NOMO-1 treated with DMSO at 0.1 percent for 48 hours (cell line): ENCODE data around the gene FRMD4A.
A peak's percentile ranks its signal among the peaks of the same experiment; 100 is the strongest.

Experiments
- DNase-seq: peaks from one replicate; lab custom pipeline; 2025; ENCODE audit not compliant: unreplicated experiment; lab: John Stamatoyannopoulos, UW

Gene FRMD4A

GRCh38 chr10:13637303-13637856, 693.3 kb downstream of the FRMD4A start:
- DNase-seq, result no peak

DNA sequence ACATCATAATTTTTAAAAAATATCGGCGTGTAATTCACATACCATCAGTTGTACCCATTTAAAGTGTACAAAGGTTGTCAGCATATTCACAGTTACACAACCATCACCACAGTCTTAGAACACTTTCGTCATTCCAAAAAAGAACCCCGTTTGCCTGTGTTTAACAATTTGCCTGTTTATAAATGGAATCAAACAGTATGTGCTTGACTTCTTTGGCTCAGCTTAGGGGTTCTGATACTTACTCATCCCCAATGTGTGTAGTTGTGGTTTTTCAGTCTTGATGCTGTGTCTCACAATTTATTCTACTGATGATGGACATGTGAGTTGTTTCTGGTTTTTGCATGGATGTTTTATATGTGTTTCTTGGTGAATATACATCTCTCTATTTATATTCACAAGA, 693.9 kb downstream of the FRMD4A start:
- DNase-seq, result no peak

GRCh38 chr10:13634207-13634606, 696.5 kb downstream of the FRMD4A start:
- peak; percentile 82 for DNase-seq

- peak; percentile 51 for DNase-seq
These were observed 697.0 kb downstream of the FRMD4A start for GRCh38 chr10:13633689-13634088.

GRCh38 chr10:13632884-13633440, 697.8 kb downstream of the FRMD4A start:
- no peak for DNase-seq

GRCh38 chr10:13632440-13632839, 698.3 kb downstream of the FRMD4A start:
- peak; percentile 56 for DNase-seq

GRCh38 chr10:13631594-13631993, 699.1 kb downstream of the FRMD4A start:
- DNase-seq, result peak; percentile 72

DNA sequence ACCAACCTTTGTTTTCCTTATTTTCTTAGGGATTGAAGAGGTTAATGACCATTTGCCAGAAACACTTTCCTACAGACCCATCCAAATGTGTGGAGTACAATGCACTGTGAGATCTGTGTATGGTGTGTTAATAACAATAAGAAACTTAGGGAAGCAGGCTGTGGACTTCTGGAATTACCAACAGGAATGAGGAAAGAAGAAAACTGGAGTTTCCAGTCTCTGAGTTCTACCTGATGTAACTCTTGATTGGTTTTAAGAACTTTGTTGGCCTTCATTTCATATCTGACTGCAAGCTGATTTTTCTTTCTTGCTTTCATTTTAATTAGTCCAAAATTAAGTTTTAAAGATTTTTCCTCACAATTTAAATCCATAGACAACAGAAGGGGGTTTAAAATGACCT, 700.5 kb downstream of the FRMD4A start:
- no peak for DNase-seq

DNA sequence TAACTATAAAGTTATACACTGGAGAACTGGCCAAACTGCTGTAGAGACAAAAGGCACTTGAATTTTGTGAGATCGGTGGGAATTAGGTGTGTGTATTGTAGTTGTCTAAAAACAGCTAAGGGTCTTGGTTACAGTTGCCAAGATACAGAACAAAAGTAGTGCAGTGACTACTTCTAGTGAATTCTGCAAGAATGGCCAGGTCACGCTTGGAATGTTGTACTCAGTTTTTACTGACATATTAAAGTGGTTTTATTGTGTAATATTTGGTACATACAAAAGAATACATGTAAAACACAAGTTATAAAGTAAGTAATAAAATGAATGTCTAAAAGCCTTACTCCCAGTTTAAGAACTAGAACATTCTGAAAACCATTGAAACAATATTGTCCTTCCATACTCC, 701.6 kb downstream of the FRMD4A start:
- no peak for DNase-seq

DNA sequence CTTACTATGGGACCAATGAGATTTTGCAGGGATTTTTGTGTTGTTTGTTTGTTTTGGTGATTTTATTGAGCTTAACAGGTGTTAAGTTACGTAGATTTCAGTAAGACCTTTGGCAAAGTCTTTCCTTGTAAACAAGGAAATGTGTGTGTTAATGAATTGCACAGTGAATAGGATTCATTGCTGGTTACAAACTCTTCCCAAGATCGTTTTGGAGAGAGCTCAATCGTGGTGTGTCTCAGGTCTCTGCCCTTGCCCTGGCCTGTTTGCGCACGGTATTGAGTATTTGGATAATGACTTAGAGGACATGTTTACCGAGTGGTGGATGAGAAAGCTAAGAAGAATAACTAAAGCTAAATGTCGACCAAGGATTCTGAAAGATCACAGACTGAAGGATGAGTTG, 702.1 kb downstream of the FRMD4A start:
- DNase-seq, result no peak

DNA sequence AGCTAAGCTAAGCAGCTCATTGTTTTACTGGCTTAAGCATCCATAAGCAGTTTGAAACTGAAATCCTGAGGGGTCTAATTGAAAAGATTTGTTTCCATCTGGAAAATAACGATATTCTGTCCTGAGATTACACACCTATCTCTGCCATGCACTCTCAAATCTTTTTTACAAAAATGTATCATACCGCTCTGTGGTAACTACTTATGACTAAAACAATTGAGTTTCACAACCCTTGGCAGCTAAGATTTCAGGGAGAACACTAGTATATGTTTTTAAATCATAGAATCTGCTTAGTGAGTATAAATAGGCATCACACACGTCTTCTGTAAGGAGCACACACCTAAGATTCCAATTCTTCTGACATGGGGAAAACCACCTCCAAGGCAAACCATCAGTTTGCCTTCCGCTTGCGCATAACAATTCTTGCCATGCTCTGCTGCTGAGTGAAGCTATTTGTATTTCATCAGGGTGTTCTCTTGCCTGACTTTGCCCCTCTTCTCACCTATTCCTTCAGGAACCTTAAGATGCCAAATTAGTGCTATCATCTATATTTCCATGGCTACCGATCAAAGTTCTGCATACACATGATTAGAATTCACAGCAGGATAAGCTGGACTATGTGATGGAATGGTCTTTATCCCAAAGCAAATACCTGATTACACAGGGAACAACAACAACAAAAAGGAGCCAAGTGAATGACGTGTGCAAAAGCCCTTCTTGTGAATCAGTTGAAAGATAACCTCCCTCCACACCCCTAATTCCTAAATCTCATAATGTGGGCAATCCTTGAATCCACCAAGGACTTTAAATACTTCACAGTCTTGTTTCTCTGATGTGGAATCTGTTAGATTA, 703.0 kb downstream of the FRMD4A start:
- no peak for DNase-seq

GRCh38 chr10:13624630-13625029, 706.1 kb downstream of the FRMD4A start:
- no peak for DNase-seq

DNA sequence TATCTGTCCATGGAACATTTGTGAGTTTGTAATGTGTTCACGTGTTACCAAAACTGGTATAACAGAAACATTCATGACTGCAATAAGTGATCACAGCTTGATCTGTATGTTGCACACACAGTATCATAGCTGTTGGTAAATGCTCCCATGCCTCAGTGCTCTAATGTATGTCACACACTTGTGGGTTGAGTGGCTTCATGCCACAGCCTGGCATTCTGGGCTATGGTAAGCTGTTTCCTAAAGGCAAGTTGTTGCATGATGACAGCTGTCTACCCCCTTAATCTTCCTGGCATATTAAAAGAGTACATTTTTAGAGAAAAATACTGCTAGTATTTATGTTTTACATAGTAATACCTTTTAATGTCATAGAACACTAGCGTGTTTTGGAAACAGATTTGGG, 708.8 kb downstream of the FRMD4A start:
- no peak for DNase-seq

DNA sequence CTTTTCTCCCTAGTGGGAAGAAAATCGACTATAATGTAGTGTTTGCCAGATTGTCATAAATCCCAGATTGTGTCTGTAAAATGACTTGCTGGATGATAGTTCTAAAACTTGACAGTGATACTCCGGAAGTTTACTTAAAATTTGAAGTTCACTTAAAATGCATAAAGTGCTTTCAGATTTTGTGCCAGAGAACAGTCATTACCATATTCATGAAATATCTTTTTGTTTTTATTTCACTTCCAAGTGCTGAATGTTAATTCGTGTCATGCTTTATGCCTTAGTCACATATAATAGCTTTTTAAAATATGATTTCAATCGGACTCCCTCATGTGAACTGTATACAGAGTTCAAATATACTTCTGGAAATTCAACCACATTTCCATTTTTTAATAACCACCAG, 713.6 kb downstream of the FRMD4A start:
- DNase-seq, result no peak

DNA sequence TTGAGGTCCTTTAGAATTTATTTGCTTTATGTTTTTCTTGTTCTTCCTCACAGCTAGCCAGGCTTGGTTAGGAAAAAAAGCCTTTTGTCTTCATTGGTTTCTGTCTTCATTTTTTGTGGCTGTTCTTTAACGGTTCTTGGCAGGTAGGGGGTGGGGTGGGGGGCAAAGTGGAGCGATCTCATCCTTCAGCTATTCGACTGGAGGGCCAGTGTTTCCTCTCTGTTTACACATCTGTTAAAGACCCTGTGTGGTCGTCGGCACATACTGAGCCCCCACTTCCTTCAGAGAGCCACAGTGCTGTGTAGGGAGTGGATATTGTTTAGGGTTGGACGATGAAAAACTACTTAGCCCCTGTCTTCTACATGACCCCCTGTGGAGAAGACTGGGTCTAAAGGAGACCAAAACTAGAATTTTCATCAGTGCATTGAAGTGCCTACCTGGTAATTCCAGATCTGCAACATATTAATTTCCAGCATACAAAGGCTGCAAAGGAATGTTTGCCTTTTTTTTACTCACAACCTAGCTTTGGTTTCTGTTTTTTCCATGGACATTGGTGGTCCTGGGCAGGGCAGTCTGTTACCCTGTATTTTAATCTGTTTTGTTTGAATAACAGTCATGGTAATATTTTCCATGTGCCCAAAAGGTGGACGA, 714.9 kb downstream of the FRMD4A start:
- no peak for DNase-seq

- no peak for DNase-seq
These were observed 716.0 kb downstream of the FRMD4A start for GRCh38 chr10:13614530-13615332.

DNA sequence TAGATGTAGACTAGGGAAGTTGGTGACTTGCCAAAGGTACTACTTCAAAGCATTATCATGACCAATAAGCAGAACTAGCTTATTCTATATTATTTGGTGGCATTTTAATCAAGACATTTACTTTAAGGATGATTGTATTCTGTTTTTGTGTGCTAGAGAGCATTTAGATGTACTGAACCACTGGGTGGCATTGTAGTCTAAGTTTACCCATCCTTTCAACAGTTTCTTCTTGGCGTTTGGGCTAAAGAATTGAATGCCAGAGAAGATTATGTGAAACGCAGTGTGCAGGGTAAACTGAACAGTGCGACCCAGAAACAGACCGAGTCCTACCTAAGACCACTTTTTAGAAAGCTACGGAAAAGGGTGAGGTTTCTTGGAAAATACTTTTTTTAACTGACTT, 717.2 kb downstream of the FRMD4A start:
- DNase-seq, result no peak

GRCh38 chr10:13612654-13613373, 717.9 kb downstream of the FRMD4A start:
- DNase-seq, result no peak

DNA sequence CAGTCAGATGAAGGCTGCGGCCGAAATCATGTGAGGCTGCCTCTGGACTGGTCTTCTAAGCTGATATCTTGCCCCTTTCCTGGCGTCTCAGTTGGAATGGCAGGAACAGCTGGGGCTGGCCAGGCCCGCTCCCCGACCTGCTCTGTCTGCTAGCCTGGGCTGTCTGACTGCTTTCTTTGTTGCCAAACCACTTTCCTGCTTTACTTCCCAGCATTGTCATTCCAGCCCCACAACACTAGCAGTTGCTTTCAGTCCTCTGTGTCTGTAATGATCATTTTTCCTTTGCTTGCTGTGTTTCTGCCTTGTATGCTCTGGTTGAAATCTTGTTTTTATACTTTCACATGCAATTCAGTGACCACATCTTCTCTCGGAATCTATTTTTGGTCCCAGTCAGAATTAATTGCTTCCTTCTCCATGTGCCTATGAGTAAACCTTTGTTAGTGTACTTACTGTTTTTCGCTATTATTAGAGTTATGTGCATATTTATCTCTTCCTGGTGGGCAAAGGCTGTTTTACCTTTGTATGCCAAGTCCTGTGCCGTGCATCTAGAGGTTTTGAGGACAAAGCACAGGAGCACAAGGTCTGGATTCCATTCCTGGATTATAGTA, 722.4 kb downstream of the FRMD4A start:
- DNase-seq, result peak; percentile 28
